BE2C (cell line): ENCODE results near the gene NOTCH2.

Experiments
- DNase-seq: peaks from one replicate; pipeline ENCODE4 v3.0.0-alpha.2; 2020
- H3K27me3 ChIP-seq: fragments of 250-450 bp; sonication (Bioruptor Pico); 2 replicates; pipeline ENCODE4 v1.5.1; 2020; ENCODE audit warnings: mild to moderate bottlenecking
- H3K36me3 ChIP-seq: fragments of 250-450 bp; sonication (Bioruptor Pico); 2 replicates; pipeline ENCODE4 v1.5.1; 2020; ENCODE audit warnings: mild to moderate bottlenecking
- H3K4me1 ChIP-seq: fragments of 250-450 bp; sonication (Bioruptor Pico); 2 replicates; pipeline ENCODE4 v1.5.1; 2020
- H3K4me3 ChIP-seq: 2 replicates; pipeline ENCODE4 v1.5.1; 2011; ENCODE audit warnings: low read depth, low read length
- H3K9me3 ChIP-seq: fragments of 250-450 bp; sonication (Bioruptor Pico); 2 replicates; pipeline ENCODE4 v1.5.1; 2020
- CTCF ChIP-seq: IDR thresholded peaks from 2 replicates; pipeline ENCODE4 v1.5.1; 2012; ENCODE audit warnings: mild to moderate bottlenecking, low read depth, low read length

Gene NOTCH2

DNA sequence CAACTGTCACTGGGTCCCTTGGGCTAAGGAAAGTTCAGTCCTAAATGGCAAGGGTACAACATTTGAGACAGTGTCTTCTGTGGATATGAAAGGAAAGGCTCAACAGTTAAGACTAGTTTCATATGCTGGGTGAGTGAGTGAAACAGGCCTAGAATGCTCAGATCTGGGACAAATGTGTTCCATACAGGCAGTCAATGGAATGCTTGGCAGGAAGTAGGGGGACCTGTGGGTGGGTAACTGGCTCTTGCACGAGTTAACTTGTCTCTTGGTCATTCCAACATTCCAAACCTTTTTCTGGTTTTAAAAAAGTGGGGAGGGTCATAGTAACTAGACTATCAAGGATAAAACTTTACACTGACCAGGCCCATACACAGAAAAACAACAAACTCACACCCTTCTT is 155.4 kb downstream of the NOTCH2 start:
- Histone ChIP-seq H3K4me3 (no peak overlapping the region), H3K4me1 (no peaks in the 10 kb centered on the region), H3K27me3 (peaks cover 6% of the 10 kb centered on the region; the same call in 1 of the 2 replicates), H3K9me3 (no peaks in the 10 kb centered on the region), H3K36me3 (no peaks in the 10 kb centered on the region)
- TF ChIP-seq CTCF, result no peak
- DNase-seq, result no peak

DNA sequence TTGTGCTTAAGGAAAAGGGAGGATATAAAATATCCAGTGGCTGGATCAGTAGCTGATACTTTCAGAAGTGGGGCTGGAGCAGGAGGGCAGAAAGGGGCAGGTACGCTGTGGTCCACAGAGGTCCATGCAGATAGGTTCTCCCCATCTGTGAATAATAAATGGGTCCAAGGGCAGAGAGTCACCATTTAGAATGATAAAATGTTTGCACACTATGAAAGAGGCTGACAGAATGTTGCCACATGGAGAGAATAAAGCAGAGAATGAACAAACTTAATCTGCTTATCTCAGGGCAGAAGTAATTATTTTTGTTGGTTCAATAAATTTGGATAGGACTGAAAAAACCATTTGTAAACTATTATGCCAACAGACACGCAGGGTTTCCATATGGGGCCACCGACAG is 156.5 kb downstream of the NOTCH2 start:
- no peaks in the 10 kb centered on the region for H3K4me1 ChIP-seq
- TF ChIP-seq CTCF, result no peak
- no peaks in the 10 kb centered on the region for H3K9me3 ChIP-seq
- no peaks in the 10 kb centered on the region for H3K36me3 ChIP-seq
- no peak for DNase-seq
- no peak overlapping the region for H3K4me3 ChIP-seq
- peaks cover 6% of the 10 kb centered on the region; the same call in 1 of the 2 replicates for H3K27me3 ChIP-seq

DNA sequence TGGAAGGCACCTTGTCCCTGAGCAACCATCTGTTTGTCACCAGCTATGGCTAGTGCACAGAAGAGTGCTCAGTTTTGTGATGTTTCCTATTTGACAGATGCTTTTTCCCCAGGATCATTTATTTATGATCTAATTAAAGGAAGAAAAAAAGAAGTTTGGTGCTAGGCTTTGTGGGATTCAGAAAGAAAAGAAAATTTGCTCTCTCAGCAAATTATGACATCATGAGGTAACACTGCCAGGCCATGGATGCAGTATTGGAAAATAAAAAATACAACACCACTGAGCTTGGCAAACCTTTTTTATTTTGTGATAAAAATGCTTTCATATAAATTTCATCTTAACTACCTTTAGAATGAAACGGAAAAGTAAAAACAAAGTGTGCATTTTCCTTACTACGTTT is 157.7 kb downstream of the NOTCH2 start:
- TF ChIP-seq CTCF, result no peak
- H3K36me3 ChIP-seq, result no peaks in the 10 kb centered on the region

DNA sequence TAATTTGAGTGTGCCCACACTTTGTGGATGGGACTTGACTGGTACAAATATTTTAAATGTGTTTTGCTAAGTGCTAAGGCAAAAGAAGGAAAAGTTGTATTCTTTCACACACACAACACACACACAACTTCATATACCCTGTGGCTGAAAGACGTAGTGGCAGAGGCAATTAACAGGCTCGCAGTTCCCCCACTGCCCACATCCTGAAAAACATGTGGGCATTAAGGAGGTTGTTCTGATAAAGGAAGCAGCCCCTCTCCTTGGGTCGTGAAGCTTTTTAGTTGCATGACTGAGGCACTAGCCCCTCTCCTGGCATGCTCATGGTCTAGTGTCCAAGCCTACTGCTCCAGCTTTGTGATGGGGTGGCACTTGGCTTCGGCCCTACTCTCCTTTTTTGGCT is 158.8 kb downstream of the NOTCH2 start:
- no peak overlapping the region for H3K4me3 ChIP-seq
- H3K27me3 ChIP-seq, result peaks cover 6% of the 10 kb centered on the region; the same call in 1 of the 2 replicates
- DNase-seq, result no peak
- H3K4me1 ChIP-seq, result no peaks in the 10 kb centered on the region
- no peaks in the 10 kb centered on the region for H3K36me3 ChIP-seq
- no peaks in the 10 kb centered on the region for H3K9me3 ChIP-seq
- TF ChIP-seq CTCF, result no peak

More for the DNA sequence above, 157.7 kb downstream of the NOTCH2 start:
- DNase-seq, result no peak
- Histone ChIP-seq H3K27me3 (peaks cover 6% of the 10 kb centered on the region; the same call in 1 of the 2 replicates), H3K4me3 (no peak overlapping the region), H3K4me1 (no peaks in the 10 kb centered on the region), H3K9me3 (no peaks in the 10 kb centered on the region)

DNA sequence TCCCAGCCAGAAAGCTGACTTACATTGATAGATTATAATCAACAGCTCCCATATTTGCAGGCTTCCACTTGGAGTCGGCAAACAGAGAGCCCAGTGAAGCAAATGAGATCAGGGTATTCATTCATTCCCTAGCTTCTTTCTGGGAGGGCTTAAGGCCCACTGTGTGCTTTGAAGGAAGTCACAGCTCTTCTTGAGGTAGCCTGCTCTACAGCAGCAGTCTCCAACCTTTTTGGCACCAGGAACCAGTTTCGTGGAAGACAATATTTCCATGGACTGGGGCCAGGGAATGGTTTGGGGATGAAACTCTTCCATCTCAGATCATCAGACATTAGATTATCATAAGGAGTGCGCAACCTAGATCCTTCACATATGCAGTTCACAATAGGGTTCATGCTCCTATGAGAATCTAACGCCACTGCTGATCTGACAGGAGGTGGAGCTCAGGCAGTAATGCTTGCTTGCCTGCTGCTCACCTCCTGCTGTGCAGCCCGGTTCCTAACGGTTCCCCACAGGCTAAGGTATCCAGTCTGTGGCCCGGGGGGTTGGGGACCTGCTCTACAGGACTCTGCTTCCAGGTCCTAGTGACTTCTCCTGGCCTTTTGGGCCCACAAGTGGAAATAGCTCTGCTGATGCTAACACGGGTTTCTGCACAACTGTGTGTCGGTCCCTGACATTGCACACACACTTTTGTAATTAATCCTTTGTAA is 159.4 kb downstream of the NOTCH2 start:
- no peak overlapping the region for H3K4me3 ChIP-seq
- no peak for TF ChIP-seq CTCF
- H3K9me3 ChIP-seq, result no peaks in the 10 kb centered on the region
- DNase-seq, result no peak
- no peaks in the 10 kb centered on the region for H3K4me1 ChIP-seq
- no peaks in the 10 kb centered on the region for H3K36me3 ChIP-seq
- H3K27me3 ChIP-seq, result peaks cover 6% of the 10 kb centered on the region; the same call in 1 of the 2 replicates

DNA sequence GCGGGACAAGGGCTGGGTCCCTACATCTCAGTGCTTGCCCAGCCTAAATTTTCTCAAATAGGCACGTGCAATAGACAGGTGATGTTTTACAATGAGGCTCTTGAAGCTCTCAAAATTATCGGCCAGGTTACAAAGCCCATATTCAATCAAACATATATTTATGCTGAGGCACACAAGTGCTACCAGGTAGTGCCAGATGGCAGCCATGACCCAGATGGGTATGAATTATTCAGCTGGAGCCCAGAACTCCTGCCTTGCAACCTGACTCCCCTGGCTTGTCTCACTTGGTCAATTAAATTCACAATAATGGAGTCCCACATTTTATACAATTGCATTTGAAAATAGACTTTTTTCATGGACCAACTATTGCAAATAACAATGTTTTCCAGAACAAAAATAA is 160.8 kb downstream of the NOTCH2 start:
- Histone ChIP-seq H3K4me1 (no peaks in the 10 kb centered on the region), H3K9me3 (no peaks in the 10 kb centered on the region), H3K36me3 (no peaks in the 10 kb centered on the region), H3K4me3 (no peak overlapping the region), H3K27me3 (peaks cover 6% of the 10 kb centered on the region; the same call in 1 of the 2 replicates)
- no peak for DNase-seq
- no peak for TF ChIP-seq CTCF
